Colonic mucosa (tissue), 4 donors: ENCODE measurements around the gene PACSIN2. TPM values are rescaled to one million over a fixed set of nuclear protein-coding genes. Genes with fewer than 3 reads are reported as not detected.

Source experiments
- DNase-seq: peaks from one replicate; pipeline ENCODE4 v3.0.0-alpha.2; 2020
- H3K27ac ChIP-seq: fragments of 200-600 bp; one replicate; pipeline ENCODE4 v1.8.0; 2021
- H3K27me3 ChIP-seq: fragments of 200-600 bp; one replicate; pipeline ENCODE4 v1.8.0; 2021
- H3K36me3 ChIP-seq: fragments of 200-600 bp; one replicate; pipeline ENCODE4 v1.8.0; 2021
- H3K4me1 ChIP-seq: fragments of 200-600 bp; one replicate; pipeline ENCODE4 v1.8.0; 2021; ENCODE audit warnings: mild to moderate bottlenecking
- H3K4me3 ChIP-seq: fragments of 200-600 bp; one replicate; pipeline ENCODE4 v1.8.0; 2021
- H3K9ac ChIP-seq, 2 donors: one replicate each; pipeline ENCODE4 v1.7.0; 2013; ENCODE audit warnings: control low read depth in 2 of 2, low read depth in 2 of 2, low read length in 2 of 2
- H3K9me3 ChIP-seq: fragments of 200-600 bp; one replicate; pipeline ENCODE4 v1.8.0; 2021
- intact Hi-C: fragments of 100-400 bp; cut with DNase I; formaldehyde crosslinking; loops from one replicate; pipeline ENCODE4 v1.14.1; 2022
- total RNA-seq, 2 donors: library from RNA; stranded (reverse); fragmentation: NEBNext Ultra II Directional in 1 of 2; extraction: Animal tissue kit (Norgen Biotek cat#: 25700) in 1 of 2; gene quantifications; one replicate each; pipeline ENCODE4 v1.2.1, GENCODE V29; 2021
- TF ChIP-seq, protein P1 (sequence below): fragments of 200-600 bp; IDR thresholded peaks from one replicate; pipeline ENCODE4 v1.8.0; 2022; ENCODE audit warnings: antibody characterized with exemption, mild to moderate bottlenecking
- donor health status: healthy.
- donor health status: DM: no; HTN: no; CAD: no.
- donor health status: DM: no; HTN: no; CAD: no.

PACSIN2 gene
- total RNA-seq, 2 donors from 2014 or later, result 143 to 160 TPM

DNA sequence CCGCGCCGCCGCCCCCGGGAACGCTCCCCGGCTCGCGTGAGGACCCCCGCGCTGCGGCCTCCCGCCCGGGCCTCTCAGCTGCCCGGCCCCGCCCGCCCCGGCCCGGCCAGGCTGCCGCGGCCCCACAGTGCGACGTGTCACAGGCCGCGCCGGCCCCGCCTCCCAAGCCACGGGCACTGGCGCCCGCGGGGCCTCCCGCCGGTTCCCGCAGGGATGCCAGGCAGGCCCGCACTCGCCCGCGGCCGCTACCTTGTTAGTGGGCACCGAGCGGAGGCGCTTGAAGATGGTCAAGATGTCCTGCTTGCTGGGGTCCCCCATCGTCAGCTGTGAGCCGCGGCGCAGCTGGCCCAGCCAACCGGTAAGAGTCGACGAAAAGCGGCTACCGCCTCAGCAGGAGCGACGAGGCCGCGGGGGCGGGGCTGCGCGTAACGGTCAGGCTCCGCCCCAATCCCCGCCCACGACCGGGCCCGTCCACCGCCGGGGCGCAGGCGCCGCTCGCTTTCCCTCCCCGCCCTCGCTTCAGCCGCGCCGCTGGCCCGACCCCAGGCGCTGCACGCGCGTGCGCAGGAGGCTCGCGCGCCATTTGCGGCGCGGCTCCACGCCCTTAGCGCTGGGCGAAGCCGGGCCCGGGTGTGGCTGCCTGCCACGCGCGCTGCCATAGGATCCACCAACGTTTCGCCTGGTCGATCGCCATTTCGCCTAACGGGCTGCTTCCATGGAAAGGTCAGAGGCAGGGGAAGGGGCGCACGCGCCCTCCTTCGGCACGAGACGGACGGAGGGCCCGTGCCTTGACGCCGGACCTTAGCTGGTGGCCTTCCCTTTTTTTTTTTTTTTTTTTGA, 157.9 kb downstream of the PACSIN2 start, which contains the start of gene ARFGAP3:
TSS of gene ARFGAP3 (minus strand) at position 409 of the 840 bp plus-strand sequence. CDS start at position 318, 91 bp downstream.
- Histone ChIP-seq H3K4me3 (peak within 1 kb of the TSS; percentile 86), H3K9me3 (no peaks in the 10 kb centered on the region), H3K27me3 (no peaks in the 10 kb centered on the region), H3K27ac (peak within 1 kb of the TSS; percentile 97), H3K4me1 (peaks cover 7% of the 10 kb centered on the region), H3K36me3 (no peaks in the 10 kb centered on the region), H3K9ac (peak within 1 kb of the TSS; percentile 87 to 89)
- intact Hi-C loops, result no loop called here
- DNase-seq, result peak; percentile 93
- TF ChIP-seq, protein P1, sequence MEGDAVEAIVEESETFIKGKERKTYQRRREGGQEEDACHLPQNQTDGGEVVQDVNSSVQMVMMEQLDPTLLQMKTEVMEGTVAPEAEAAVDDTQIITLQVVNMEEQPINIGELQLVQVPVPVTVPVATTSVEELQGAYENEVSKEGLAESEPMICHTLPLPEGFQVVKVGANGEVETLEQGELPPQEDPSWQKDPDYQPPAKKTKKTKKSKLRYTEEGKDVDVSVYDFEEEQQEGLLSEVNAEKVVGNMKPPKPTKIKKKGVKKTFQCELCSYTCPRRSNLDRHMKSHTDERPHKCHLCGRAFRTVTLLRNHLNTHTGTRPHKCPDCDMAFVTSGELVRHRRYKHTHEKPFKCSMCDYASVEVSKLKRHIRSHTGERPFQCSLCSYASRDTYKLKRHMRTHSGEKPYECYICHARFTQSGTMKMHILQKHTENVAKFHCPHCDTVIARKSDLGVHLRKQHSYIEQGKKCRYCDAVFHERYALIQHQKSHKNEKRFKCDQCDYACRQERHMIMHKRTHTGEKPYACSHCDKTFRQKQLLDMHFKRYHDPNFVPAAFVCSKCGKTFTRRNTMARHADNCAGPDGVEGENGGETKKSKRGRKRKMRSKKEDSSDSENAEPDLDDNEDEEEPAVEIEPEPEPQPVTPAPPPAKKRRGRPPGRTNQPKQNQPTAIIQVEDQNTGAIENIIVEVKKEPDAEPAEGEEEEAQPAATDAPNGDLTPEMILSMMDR, result no peak

DNA sequence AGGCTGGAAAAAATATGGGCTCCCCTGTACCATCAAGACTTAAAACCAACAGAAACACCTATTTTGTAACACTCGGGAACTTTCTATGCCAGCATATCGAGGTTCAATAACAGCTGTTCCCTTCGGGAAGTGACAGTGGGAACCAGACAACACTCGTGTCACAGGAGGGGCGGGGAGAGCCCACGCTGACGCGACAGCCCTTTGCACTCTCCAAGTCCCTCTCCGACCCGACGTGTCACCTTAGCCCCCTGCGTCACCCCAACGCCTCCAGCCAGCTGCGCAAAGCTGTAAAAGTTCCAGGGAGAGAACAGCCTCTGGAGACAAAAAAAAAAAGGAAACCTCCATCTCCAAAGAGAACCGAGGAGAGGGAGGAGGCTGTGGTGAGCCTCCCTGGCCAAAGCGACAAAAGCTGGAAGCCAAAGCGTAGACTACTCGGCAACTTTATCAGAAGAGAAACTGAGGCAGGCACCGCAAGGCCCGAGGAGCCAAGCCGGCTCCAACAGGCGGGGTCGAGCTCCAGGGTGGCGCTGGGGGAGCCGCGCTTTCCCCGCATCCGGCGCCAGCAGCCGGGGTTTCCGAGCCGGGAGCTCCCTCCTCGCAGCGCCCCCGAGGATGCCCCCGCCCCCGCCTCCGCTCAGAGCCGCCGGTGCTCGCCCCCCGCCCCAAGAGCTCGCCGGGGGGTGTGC, 158.6 kb downstream of the PACSIN2 start:
- H3K36me3 ChIP-seq, result no peaks in the 10 kb centered on the region
- H3K4me1 ChIP-seq, result peaks cover 7% of the 10 kb centered on the region
- H3K9ac ChIP-seq, result peak overlapping the region; percentile 87 to 89
- DNase-seq, result peak; percentile 62
- peak overlapping the region; percentile 97 for H3K27ac ChIP-seq
- H3K27me3 ChIP-seq, result no peaks in the 10 kb centered on the region
- no peaks in the 10 kb centered on the region for H3K9me3 ChIP-seq
- intact Hi-C loops, result no loop called here
- TF ChIP-seq, protein P1, result no peak
- H3K4me3 ChIP-seq, result peak overlapping the region; percentile 86

DNA sequence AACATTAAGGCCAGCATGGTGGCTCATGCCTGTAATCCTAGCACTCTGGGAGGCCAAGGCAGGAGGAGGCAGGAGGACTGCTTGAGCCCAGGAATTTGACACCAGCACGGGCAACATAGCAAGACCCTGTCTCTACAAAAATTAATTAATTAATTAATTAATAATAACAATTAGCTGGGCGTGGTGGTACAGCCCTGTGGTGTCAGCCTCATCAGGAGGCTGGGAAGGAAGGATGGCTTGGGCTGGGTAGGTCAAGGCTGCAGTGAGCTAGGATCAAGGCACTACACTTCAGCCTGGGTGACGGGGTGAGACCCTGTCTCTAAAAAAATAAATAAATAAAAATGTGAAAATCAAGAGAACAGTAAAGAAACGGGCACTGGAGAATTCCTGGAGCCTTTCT, 159.2 kb downstream of the PACSIN2 start:
- no peaks in the 10 kb centered on the region for H3K36me3 ChIP-seq
- H3K27ac ChIP-seq, result peak overlapping the region; percentile 97
- no peaks in the 10 kb centered on the region for H3K27me3 ChIP-seq
- H3K4me1 ChIP-seq, result peaks cover 7% of the 10 kb centered on the region
- peak overlapping the region; percentile 86 for H3K4me3 ChIP-seq
- intact Hi-C loops, result no loop called here
- no peaks in the 10 kb centered on the region for H3K9me3 ChIP-seq
- DNase-seq, result no peak
- TF ChIP-seq, protein P1, result no peak
- peak overlapping the region; percentile 87 to 89 for H3K9ac ChIP-seq

DNA sequence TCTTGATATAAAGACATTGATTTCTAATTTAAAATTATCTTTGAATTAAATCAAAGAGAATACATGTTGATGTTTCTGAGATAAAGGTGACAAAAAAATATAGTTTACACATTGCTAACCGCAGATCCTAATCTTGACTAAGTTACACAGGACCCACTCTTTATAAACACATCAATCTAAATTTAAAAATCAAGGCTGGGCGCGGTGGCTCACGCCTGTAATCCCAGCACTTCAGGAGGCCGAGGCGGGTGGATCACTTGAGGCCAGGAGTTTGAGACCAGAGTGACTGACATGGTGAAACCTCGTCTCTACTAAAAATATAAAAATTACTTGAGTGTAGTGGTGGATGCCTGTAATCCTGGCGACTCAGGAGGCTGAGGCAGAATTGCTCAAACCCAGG, 159.7 kb downstream of the PACSIN2 start:
- H3K9ac ChIP-seq, result peak overlapping the region in 1 of 2 donors; percentile 18
- intact Hi-C loops, result no loop called here
- peak overlapping the region; percentile 17 for H3K27ac ChIP-seq
- H3K4me1 ChIP-seq, result peaks cover 7% of the 10 kb centered on the region
- DNase-seq, result no peak
- no peak overlapping the region for H3K4me3 ChIP-seq
- no peaks in the 10 kb centered on the region for H3K27me3 ChIP-seq
- no peaks in the 10 kb centered on the region for H3K9me3 ChIP-seq
- H3K36me3 ChIP-seq, result no peaks in the 10 kb centered on the region
- TF ChIP-seq, protein P1, result no peak

DNA sequence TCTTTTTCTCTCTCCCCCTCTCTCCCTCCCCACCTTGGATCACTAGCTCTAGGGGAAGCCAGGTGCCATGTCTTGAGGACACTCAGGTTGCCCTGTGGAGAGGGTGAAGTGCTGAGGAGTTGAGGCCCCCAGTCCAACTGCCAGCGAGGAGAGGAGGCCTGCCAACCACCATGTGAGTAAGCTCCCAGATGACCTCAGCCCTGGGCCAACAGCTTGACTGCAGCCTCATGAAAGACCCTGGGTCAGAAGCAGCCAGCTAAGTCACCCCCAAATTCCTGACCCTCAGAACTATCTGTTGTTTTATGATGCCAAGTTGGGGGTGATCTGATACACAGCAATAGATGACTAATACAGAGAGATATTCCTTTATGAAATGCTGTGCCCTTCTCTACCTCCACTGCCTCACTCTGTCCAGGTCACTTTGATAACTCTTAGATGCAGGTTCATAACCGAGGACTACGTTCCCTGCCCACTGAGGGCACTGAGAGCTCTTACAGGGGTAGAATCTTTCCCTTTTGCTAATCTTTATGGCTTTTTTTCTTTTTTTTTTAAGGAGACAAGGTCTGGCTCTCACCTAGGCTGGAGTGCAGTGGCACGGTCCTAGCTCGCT, 165.9 kb downstream of the PACSIN2 start:
- no peaks in the 10 kb centered on the region for H3K4me1 ChIP-seq
- no peaks in the 10 kb centered on the region for H3K36me3 ChIP-seq
- intact Hi-C loops, result no loop called here
- H3K9ac ChIP-seq, result no peak overlapping the region
- H3K4me3 ChIP-seq, result no peak overlapping the region
- TF ChIP-seq, protein P1, result no peak
- H3K9me3 ChIP-seq, result no peaks in the 10 kb centered on the region
- DNase-seq, result no peak
- H3K27ac ChIP-seq, result no peak overlapping the region
- no peaks in the 10 kb centered on the region for H3K27me3 ChIP-seq
